ENCODE data around the gene ABCA1.
"Not testable (repeated sequence)": the region's sequence is repeated elsewhere in the genome, so short reads cannot be mapped to it uniquely, and the experiment has no call there.

The ABCA1 gene

DNA sequence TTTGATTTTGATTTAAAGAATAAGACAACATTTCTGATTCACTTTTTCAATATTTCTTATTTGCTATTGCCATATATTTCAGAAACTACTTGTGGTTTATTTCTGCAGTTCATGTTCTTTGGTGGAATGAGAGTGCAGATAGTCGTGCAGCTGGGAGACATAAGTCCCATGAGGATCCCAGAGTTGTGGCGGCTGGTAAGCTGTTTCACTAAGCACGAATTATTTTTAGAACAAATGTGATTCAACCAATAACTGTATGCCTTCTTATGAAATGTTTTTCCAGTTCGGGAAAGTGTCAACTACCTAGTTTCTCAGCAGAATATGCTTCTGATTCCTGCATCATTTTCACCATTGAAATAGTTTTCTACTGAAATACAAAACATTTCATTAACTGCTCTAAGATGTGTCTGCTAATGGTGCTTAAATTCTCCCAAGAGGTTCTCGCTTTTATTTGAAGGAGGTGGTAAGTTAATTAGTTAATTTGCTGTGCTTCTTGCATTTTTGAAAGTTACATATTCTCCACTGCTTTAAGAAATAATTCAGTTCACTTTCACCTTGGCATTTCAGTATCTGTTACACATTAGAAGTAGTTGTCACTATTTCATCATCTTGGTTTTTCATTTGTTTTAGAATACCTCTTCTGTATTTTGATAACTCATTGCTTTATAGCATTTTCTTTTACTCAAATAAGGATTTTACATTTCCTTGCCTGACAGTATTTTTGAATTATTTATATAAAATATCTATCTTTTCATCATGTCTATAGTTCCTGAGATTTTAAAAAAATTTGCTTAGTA lies 155.0 kb downstream of the ABCA1 start:
- Histone ChIP-seq H3K14ac (ENCODE audit: low read length) (no peak overlapping the region), H3K4ac (ENCODE audit: low read length) (no peak overlapping the region), H3K4me1 (ENCODE audit: control insufficient read depth in 2 of 2, insufficient read depth in 1 of 2, low read depth in 1 of 2, low read length in 2 of 2) (no peaks in the 10 kb centered on the region), H3K79me1 (ENCODE audit: low read depth, low read length) (no peaks in the 10 kb centered on the region), H3K4me2 (ENCODE audit: insufficient read depth, low read length, poor library complexity, severe bottlenecking) (no peak overlapping the region), H3K4me3 (ENCODE audit: low read length in 2 of 2) (no peak overlapping the region), H3K27me3 (ENCODE audit: control insufficient read depth in 3 of 3, insufficient read depth in 3 of 3, low read depth in 1 of 3, low read length in 3 of 3) (no peaks in the 10 kb centered on the region), H2BK12ac (ENCODE audit: low read length) (no peak overlapping the region), H4K8ac (ENCODE audit: low read depth, low read length) (no peak overlapping the region), H2AK5ac (ENCODE audit: low read depth, low read length) (no peak overlapping the region), H3K23ac (ENCODE audit: low read depth, low read length, poor library complexity) (no peak overlapping the region), H4K91ac (ENCODE audit: low read depth, low read length, poor library complexity) (no peak overlapping the region), H3K9me3 (replicated peaks in 1 of 2; ENCODE audit: control insufficient read depth in 2 of 2, insufficient read depth in 1 of 2, low read depth in 1 of 2, low read length in 2 of 2) (no peaks in the 10 kb centered on the region), H3K9ac (ENCODE audit: low read depth, low read length, poor library complexity) (no peak overlapping the region), H3K36me3 (replicated peaks in 1 of 2; ENCODE audit: control insufficient read depth in 2 of 2, insufficient read depth in 2 of 2, low read length in 2 of 2) (no peaks in the 10 kb centered on the region), H2BK5ac (ENCODE audit: low read length) (no peak overlapping the region), H3K18ac (ENCODE audit: low read length) (no peak overlapping the region), H2AFZ (ENCODE audit: low read length) (no peak overlapping the region), H3K27ac (replicated peaks; ENCODE audit: low read length) (no peak overlapping the region), H2BK15ac (ENCODE audit: low read length) (no peak overlapping the region), H2BK120ac (ENCODE audit: low read depth, low read length) (no peak overlapping the region)
- DNase-seq (ENCODE audit: low spot score): no peak
- WGBS, 2 donors (ENCODE audit: extremely low coverage in 2 of 2, insufficient read length in 2 of 2, insufficient replicate concordance in 1 of 2): no CpG with 5 or more reads among the region's 5 CpGs

DNA sequence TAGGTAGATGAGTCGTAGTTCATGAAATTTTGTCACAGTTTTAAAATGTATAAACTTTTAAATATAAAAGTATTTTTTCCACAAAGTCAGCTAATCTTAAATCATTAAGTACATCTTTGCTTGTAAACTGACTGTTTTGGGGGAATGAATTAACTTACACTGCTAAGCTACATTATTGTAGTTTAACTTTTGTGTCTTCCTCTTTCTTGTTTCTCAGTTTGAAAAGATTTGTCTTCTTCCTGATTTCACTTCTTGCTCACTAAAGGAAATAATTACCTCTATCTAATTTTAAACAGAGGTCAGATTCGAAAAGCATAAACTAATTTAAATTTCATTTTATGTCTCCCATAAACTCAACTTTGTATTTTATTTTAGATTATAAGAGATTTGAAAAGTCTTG lies 158.3 kb downstream of the ABCA1 start:
- Histone ChIP-seq H4K91ac (ENCODE audit: low read depth, low read length, poor library complexity) (no peak overlapping the region), H3K79me1 (ENCODE audit: low read depth, low read length) (no peaks in the 10 kb centered on the region), H3K23ac (ENCODE audit: low read depth, low read length, poor library complexity) (no peak overlapping the region), H2BK120ac (ENCODE audit: low read depth, low read length) (no peak overlapping the region), H3K4me1 (ENCODE audit: control insufficient read depth in 2 of 2, insufficient read depth in 1 of 2, low read depth in 1 of 2, low read length in 2 of 2) (no peaks in the 10 kb centered on the region), H2AFZ (ENCODE audit: low read length) (no peak overlapping the region), H2AK5ac (ENCODE audit: low read depth, low read length) (no peak overlapping the region), H2BK5ac (ENCODE audit: low read length) (no peak overlapping the region), H3K9ac (ENCODE audit: low read depth, low read length, poor library complexity) (no peak overlapping the region), H3K4me3 (ENCODE audit: low read length in 2 of 2) (no peak overlapping the region), H3K14ac (ENCODE audit: low read length) (no peak overlapping the region), H3K27ac (replicated peaks; ENCODE audit: low read length) (no peak overlapping the region), H4K8ac (ENCODE audit: low read depth, low read length) (no peak overlapping the region), H2BK12ac (ENCODE audit: low read length) (no peak overlapping the region), H3K18ac (ENCODE audit: low read length) (no peak overlapping the region), H3K4ac (ENCODE audit: low read length) (no peak overlapping the region), H3K4me2 (ENCODE audit: insufficient read depth, low read length, poor library complexity, severe bottlenecking) (no peak overlapping the region), H3K9me3 (replicated peaks in 1 of 2; ENCODE audit: control insufficient read depth in 2 of 2, insufficient read depth in 1 of 2, low read depth in 1 of 2, low read length in 2 of 2) (no peaks in the 10 kb centered on the region), H2BK15ac (ENCODE audit: low read length) (no peak overlapping the region), H3K36me3 (replicated peaks in 1 of 2; ENCODE audit: control insufficient read depth in 2 of 2, insufficient read depth in 2 of 2, low read length in 2 of 2) (no peaks in the 10 kb centered on the region), H3K27me3 (ENCODE audit: control insufficient read depth in 3 of 3, insufficient read depth in 3 of 3, low read depth in 1 of 3, low read length in 3 of 3) (no peaks in the 10 kb centered on the region)
- no peak for DNase-seq (ENCODE audit: low spot score)
- WGBS, 2 donors (ENCODE audit: extremely low coverage in 2 of 2, insufficient read length in 2 of 2, insufficient replicate concordance in 1 of 2): no CpG with 5 or more reads among the region's 2 CpGs

DNA sequence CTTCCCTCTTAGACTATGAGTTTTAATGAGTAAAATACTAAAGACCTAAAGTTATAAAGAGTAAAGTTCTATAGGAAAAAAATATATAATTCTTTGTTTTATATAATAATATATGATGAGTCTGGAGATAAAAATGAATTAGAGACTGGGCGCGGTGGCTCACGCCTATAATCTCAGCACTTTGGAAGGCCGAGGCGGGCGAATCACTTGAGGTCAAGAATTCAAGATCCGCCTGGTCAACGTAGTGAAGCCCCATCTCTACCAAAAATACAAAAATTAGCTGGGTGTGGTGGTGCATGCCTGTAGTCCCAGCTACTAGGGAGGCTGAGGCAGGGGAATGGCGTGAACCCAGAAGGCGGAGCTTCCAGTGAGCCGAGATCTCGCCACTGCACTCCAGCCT lies 158.9 kb downstream of the ABCA1 start:
- H2AFZ ChIP-seq (ENCODE audit: low read length); H2BK15ac ChIP-seq (ENCODE audit: low read length); H3K27me3 ChIP-seq (ENCODE audit: control insufficient read depth in 3 of 3, insufficient read depth in 3 of 3, low read depth in 1 of 3, low read length in 3 of 3); H2AK5ac ChIP-seq (ENCODE audit: low read depth, low read length); H4K8ac ChIP-seq (ENCODE audit: low read depth, low read length); H3K9ac ChIP-seq (ENCODE audit: low read depth, low read length, poor library complexity); H2BK12ac ChIP-seq (ENCODE audit: low read length); H4K91ac ChIP-seq (ENCODE audit: low read depth, low read length, poor library complexity); H3K4me2 ChIP-seq (ENCODE audit: insufficient read depth, low read length, poor library complexity, severe bottlenecking); H3K4me1 ChIP-seq (ENCODE audit: control insufficient read depth in 2 of 2, insufficient read depth in 1 of 2, low read depth in 1 of 2, low read length in 2 of 2); H2BK5ac ChIP-seq (ENCODE audit: low read length); H2BK120ac ChIP-seq (ENCODE audit: low read depth, low read length); H3K23ac ChIP-seq (ENCODE audit: low read depth, low read length, poor library complexity); H3K79me1 ChIP-seq (ENCODE audit: low read depth, low read length); H3K14ac ChIP-seq (ENCODE audit: low read length); H3K18ac ChIP-seq (ENCODE audit: low read length); H3K4me3 ChIP-seq (ENCODE audit: low read length in 2 of 2); H3K4ac ChIP-seq (ENCODE audit: low read length); H3K27ac ChIP-seq (replicated peaks; ENCODE audit: low read length); H3K9me3 ChIP-seq (replicated peaks in 1 of 2; ENCODE audit: control insufficient read depth in 2 of 2, insufficient read depth in 1 of 2, low read depth in 1 of 2, low read length in 2 of 2); H3K36me3 ChIP-seq (replicated peaks in 1 of 2; ENCODE audit: control insufficient read depth in 2 of 2, insufficient read depth in 2 of 2, low read length in 2 of 2); DNase-seq (ENCODE audit: low spot score): not testable (repeated sequence)
- WGBS, 2 donors (ENCODE audit: extremely low coverage in 2 of 2, insufficient read length in 2 of 2, insufficient replicate concordance in 1 of 2): no CpG with 5 or more reads among the region's 12 CpGs

DNA sequence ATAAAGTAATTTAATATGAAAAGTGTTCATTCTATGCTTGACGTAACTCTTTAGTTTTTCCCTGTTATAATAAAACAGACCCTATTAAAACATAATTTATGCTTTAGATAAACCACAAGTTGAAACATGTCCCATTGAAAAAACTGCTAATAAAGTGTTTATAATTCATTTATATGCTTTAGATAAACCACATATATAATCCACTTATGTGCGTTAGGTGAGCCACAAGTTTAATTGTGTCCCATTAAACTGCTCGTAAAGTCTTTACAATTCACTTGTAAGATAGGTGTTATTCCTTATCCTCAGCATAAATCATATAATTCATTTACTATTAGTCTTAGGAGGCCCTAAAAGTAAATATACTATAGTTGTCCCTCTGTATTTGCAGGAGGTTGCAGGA lies 160.4 kb downstream of the ABCA1 start:
- Histone ChIP-seq H3K4me3 (ENCODE audit: low read length in 2 of 2) (no peak overlapping the region), H3K9me3 (replicated peaks in 1 of 2; ENCODE audit: control insufficient read depth in 2 of 2, insufficient read depth in 1 of 2, low read depth in 1 of 2, low read length in 2 of 2) (no peaks in the 10 kb centered on the region), H2AK5ac (ENCODE audit: low read depth, low read length) (no peak overlapping the region), H3K4me1 (ENCODE audit: control insufficient read depth in 2 of 2, insufficient read depth in 1 of 2, low read depth in 1 of 2, low read length in 2 of 2) (no peaks in the 10 kb centered on the region), H3K9ac (ENCODE audit: low read depth, low read length, poor library complexity) (no peak overlapping the region), H2BK12ac (ENCODE audit: low read length) (no peak overlapping the region), H2BK120ac (ENCODE audit: low read depth, low read length) (no peak overlapping the region), H3K23ac (ENCODE audit: low read depth, low read length, poor library complexity) (no peak overlapping the region), H3K4ac (ENCODE audit: low read length) (no peak overlapping the region), H3K79me1 (ENCODE audit: low read depth, low read length) (no peaks in the 10 kb centered on the region), H2AFZ (ENCODE audit: low read length) (no peak overlapping the region), H3K27ac (replicated peaks; ENCODE audit: low read length) (no peak overlapping the region), H4K91ac (ENCODE audit: low read depth, low read length, poor library complexity) (no peak overlapping the region), H2BK5ac (ENCODE audit: low read length) (no peak overlapping the region), H3K27me3 (ENCODE audit: control insufficient read depth in 3 of 3, insufficient read depth in 3 of 3, low read depth in 1 of 3, low read length in 3 of 3) (no peaks in the 10 kb centered on the region), H3K4me2 (ENCODE audit: insufficient read depth, low read length, poor library complexity, severe bottlenecking) (no peak overlapping the region), H2BK15ac (ENCODE audit: low read length) (no peak overlapping the region), H3K36me3 (replicated peaks in 1 of 2; ENCODE audit: control insufficient read depth in 2 of 2, insufficient read depth in 2 of 2, low read length in 2 of 2) (no peaks in the 10 kb centered on the region), H3K14ac (ENCODE audit: low read length) (no peak overlapping the region), H4K8ac (ENCODE audit: low read depth, low read length) (no peak overlapping the region), H3K18ac (ENCODE audit: low read length) (no peak overlapping the region)
- WGBS, 2 donors (ENCODE audit: extremely low coverage in 2 of 2, insufficient read length in 2 of 2, insufficient replicate concordance in 1 of 2): no CpG with 5 or more reads among the region's 3 CpGs
- no peak for DNase-seq (ENCODE audit: low spot score)

Data from neuronal stem cell (in vitro differentiated cells).